CD14-positive monocyte (primary cell): Measurements from ENCODE around the gene APOO. TPM values are rescaled to one million over a fixed set of nuclear protein-coding genes. Genes with fewer than 3 reads are reported as not detected.

Source experiments
- DNase-seq, 3 donors: peaks; one replicate each; pipeline ENCODE4 v3.0.0-alpha.2; 2011 to 2022
- H2AFZ ChIP-seq: 2 replicates; pipeline ENCODE4 v1.6.0; 2012; ENCODE audit warnings: mild to moderate bottlenecking, low read depth, low read length, inconsistent platforms; ENCODE audit not compliant: insufficient read depth, poor library complexity, severe bottlenecking
- H3K27ac ChIP-seq, 2 donors: 1 replicate in 1 of 2; 2 replicates in 1 of 2; pipeline ENCODE4 v1.5.1; 2012 to 2013; ENCODE audit warnings: low read length in 2 of 2, control low read depth in 1 of 2, inconsistent platforms in 1 of 2, low read depth in 1 of 2, mild to moderate bottlenecking in 1 of 2
- H3K27me3 ChIP-seq, 2 donors: one replicate each; pipeline versions ENCODE4 v1.6.0 to v1.6.1; 2011 to 2013; ENCODE audit warnings: low read length in 2 of 2; ENCODE audit not compliant: control insufficient read depth in 2 of 2, insufficient read depth in 2 of 2
- H3K36me3 ChIP-seq, 2 donors: replicated peaks in 1 of 2; 1 replicate in 1 of 2; 2 replicates in 1 of 2; pipeline versions ENCODE4 v1.5.1 to v1.6.1; 2012 to 2013; ENCODE audit warnings: low read length in 2 of 2, control low read depth in 1 of 2, inconsistent platforms in 1 of 2, mild to moderate bottlenecking in 1 of 2; ENCODE audit not compliant: insufficient read depth in 2 of 2, control insufficient read depth in 1 of 2
- H3K4me1 ChIP-seq, 2 donors: 1 replicate in 1 of 2; 2 replicates in 1 of 2; pipeline versions ENCODE4 v1.5.1 to v1.6.1; 2012 to 2013; ENCODE audit warnings: low read length in 2 of 2, control low read depth in 1 of 2, inconsistent platforms in 1 of 2, mild to moderate bottlenecking in 1 of 2, moderate library complexity in 1 of 2; ENCODE audit not compliant: insufficient read depth in 2 of 2, control insufficient read depth in 1 of 2
- H3K4me2 ChIP-seq: replicated peaks from 2 replicates; pipeline ENCODE3; 2012; ENCODE audit warnings: low read length, moderate library complexity, mild to moderate bottlenecking; ENCODE audit not compliant: poor library complexity, severe bottlenecking; ENCODE audit errors: extremely low read depth
- H3K4me3 ChIP-seq, 3 experiments: fragments of 200-600 bp in 1 of 3; sonication (generic) in 1 of 3; replicated peaks in 1 of 3; 1 replicate in 2 of 3; 2 replicates in 1 of 3; pipeline ENCODE4 v1.5.1; 2011 to 2013; ENCODE audit warnings: low read length in 3 of 3, mild to moderate bottlenecking in 3 of 3, control low read depth in 2 of 3, low read depth in 2 of 3, inconsistent platforms in 1 of 3, moderate library complexity in 1 of 3
- H3K79me2 ChIP-seq: 2 replicates; pipeline ENCODE4 v1.6.0; 2012; ENCODE audit warnings: mild to moderate bottlenecking, control low read depth, inconsistent platforms, low read length, moderate library complexity; ENCODE audit not compliant: insufficient read depth
- H3K9ac ChIP-seq: 2 replicates; pipeline ENCODE4 v1.6.0; 2017; ENCODE audit warnings: low read length, mild to moderate bottlenecking; ENCODE audit not compliant: insufficient read depth, poor library complexity, severe bottlenecking
- H3K9me3 ChIP-seq, 2 donors: replicated peaks in 1 of 2; 1 replicate in 1 of 2; 2 replicates in 1 of 2; pipeline versions ENCODE4 v1.5.1 to v1.6.1; 2012 to 2013; ENCODE audit warnings: low read length in 2 of 2, control low read depth in 1 of 2; ENCODE audit not compliant: control insufficient read depth in 1 of 2, insufficient read depth in 1 of 2
- H4K20me1 ChIP-seq: 2 replicates; pipeline ENCODE4 v1.6.0; 2012; ENCODE audit warnings: mild to moderate bottlenecking, low read length, control low read depth, moderate library complexity; ENCODE audit not compliant: insufficient read depth
- H3K27ac Mint-ChIP-seq, 7 donors: one replicate each; pipeline ENCODE4 v1.8.0; 2020; ENCODE audit warnings: mild to moderate bottlenecking in 7 of 7, mixed read lengths in 7 of 7, moderate library complexity in 6 of 7, inconsistent platforms in 2 of 7
- H3K27me3 Mint-ChIP-seq, 3 donors: one replicate each; pipeline ENCODE4 v1.8.0; 2021 to 2022; ENCODE audit warnings: low read depth in 3 of 3, mild to moderate bottlenecking in 3 of 3, mixed read lengths in 3 of 3, moderate library complexity in 3 of 3, inconsistent platforms in 1 of 3
- H3K36me3 Mint-ChIP-seq, 2 donors: one replicate each; pipeline ENCODE4 v1.8.0; 2020; ENCODE audit warnings: mixed read lengths in 2 of 2, inconsistent platforms in 1 of 2, mild to moderate bottlenecking in 1 of 2
- H3K4me1 Mint-ChIP-seq: one replicate; pipeline ENCODE4 v1.8.0; 2020; ENCODE audit warnings: mild to moderate bottlenecking, mixed read lengths
- H3K4me3 Mint-ChIP-seq, 2 donors: one replicate each; pipeline ENCODE4 v1.8.0; 2020; ENCODE audit warnings: mild to moderate bottlenecking in 2 of 2, mixed read lengths in 2 of 2, moderate library complexity in 1 of 2
- H3K9me3 Mint-ChIP-seq, 7 donors: one replicate each; pipeline ENCODE4 v1.8.0; 2020 to 2022; ENCODE audit warnings: mixed read lengths in 7 of 7, mild to moderate bottlenecking in 6 of 7, moderate library complexity in 6 of 7, inconsistent platforms in 2 of 7
- WGBS: methylation state at CpG from one replicate; pipeline ENCODE4 v1.1.5; 2013; ENCODE audit warnings: missing lambda C conversion rate; ENCODE audit not compliant: insufficient coverage; 5-methylcytosine and 5-hydroxymethylcytosine counted together
- intact Hi-C, 2 donors: fragments of 100-400 bp; cut with micrococcal nuclease; formaldehyde crosslinking; loops; one replicate each; pipeline versions ENCODE4 v1.15.0 to v1.15.1; 2023
- polyA plus RNA-seq, 3 donors: library from polyadenylated mRNA; depleted of rRNA in 1 of 3; unstranded in 2 of 3; stranded (reverse) in 1 of 3; fragments of 300-500 nt in 2 of 3; fragments of >200 nt in 1 of 3; fragmentation: Illumina TruSeq in 2 of 3; gene quantifications; 1 replicate in 2 of 3; 2 replicates in 1 of 3; pipeline ENCODE4 v1.2.3, GENCODE V29; 2012 to 2021
- TF ChIP-seq, protein P1 (sequence below): fragments of 200-600 bp; IDR thresholded peaks from one replicate; pipeline ENCODE4 v1.8.0; 2022; ENCODE audit warnings: antibody characterized with exemption, mild to moderate bottlenecking

The APOO gene
- polyA plus RNA-seq, 3 donors: 3.3 to 8.3 (median 4.6) TPM

- H3K27me3 ChIP-seq: peaks cover 0 to 2% of the 10 kb centered on the region in 2 donors
- Mint-ChIP-seq H3K4me3 (peak overlapping the region; percentile 31 to 42), H3K4me1 (peaks cover 36% of the 10 kb centered on the region), H3K9me3 (peaks cover 0 to 2% (median 0%) of the 10 kb centered on the region in 7 donors), H3K27me3 (peaks cover 0 to 22% (median 0%) of the 10 kb centered on the region in 3 donors), H3K36me3 (no peaks in the 10 kb centered on the region), H3K27ac (peak overlapping the region; percentile 64 to 92 (median 83))
- H3K27ac ChIP-seq: peak overlapping the region; percentile 82 to 86
- intact Hi-C loops: loop anchor here in 1 of 2 donors (10.0 kb wide), 2 partner anchors 50 to 60 kb away; partner anchors contain the start of genes APOO and CXorf58
- peaks cover 41 to 43% of the 10 kb centered on the region in 2 donors for H3K4me1 ChIP-seq
- WGBS: 0% methylated on average over 2 of the region's 7 CpGs
- no peak overlapping the region for H2AFZ ChIP-seq
- H3K79me2 ChIP-seq: no peaks in the 10 kb centered on the region
- H4K20me1 ChIP-seq: no peaks in the 10 kb centered on the region
- peak overlapping the region; percentile 47 for H3K4me2 ChIP-seq
- TF ChIP-seq, protein P1, sequence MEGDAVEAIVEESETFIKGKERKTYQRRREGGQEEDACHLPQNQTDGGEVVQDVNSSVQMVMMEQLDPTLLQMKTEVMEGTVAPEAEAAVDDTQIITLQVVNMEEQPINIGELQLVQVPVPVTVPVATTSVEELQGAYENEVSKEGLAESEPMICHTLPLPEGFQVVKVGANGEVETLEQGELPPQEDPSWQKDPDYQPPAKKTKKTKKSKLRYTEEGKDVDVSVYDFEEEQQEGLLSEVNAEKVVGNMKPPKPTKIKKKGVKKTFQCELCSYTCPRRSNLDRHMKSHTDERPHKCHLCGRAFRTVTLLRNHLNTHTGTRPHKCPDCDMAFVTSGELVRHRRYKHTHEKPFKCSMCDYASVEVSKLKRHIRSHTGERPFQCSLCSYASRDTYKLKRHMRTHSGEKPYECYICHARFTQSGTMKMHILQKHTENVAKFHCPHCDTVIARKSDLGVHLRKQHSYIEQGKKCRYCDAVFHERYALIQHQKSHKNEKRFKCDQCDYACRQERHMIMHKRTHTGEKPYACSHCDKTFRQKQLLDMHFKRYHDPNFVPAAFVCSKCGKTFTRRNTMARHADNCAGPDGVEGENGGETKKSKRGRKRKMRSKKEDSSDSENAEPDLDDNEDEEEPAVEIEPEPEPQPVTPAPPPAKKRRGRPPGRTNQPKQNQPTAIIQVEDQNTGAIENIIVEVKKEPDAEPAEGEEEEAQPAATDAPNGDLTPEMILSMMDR: no peak
- peak; percentile 27 to 58 (median 41) for DNase-seq
- peak overlapping the region in 1 of 3 experiments; percentile 25 for H3K4me3 ChIP-seq
- H3K9me3 ChIP-seq: no peaks in the 10 kb centered on the region
- H3K36me3 ChIP-seq: no peaks in the 10 kb centered on the region
- H3K9ac ChIP-seq: no peak overlapping the region
Measured at GRCh38 chrX:23844502-23845138, 63.1 kb downstream of the APOO start.

DNA sequence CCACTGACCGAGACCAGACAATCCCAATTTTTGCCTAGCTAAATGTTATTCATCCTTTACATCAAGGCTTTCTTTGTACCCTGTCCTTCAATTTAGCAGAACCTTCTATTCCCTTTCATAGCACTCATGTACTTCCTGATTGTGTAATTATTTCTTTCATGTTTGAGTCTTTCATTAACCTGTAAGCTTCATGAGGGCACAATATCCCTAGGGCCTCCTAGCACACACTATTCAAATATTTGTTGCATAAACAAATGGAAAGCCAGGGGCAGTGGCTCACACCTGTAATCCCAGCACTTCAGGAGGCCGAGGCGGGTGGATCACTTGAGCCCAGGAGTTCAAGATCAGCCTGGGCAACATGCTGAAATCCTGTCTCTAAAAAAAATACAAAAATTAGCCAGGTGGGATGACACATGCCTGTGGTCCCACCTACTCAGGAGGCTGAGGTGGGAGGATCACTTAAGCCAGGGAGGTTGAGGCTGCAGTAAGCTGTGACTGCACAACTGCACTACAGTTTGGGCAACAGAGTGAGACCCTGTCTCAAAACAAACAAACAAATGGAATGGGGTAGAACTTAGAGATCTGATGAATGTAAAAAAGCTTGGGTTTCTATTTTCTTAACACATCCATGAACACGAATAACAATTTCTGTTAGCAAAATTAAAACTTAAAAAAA, 65.8 kb downstream of the APOO start:
- H4K20me1 ChIP-seq: no peaks in the 10 kb centered on the region
- peak overlapping the region in 1 of 2 donors; percentile 21 for H3K27ac ChIP-seq
- no peaks in the 10 kb centered on the region for H3K9me3 ChIP-seq
- WGBS: no CpG with 5 or more reads among the region's 4 CpGs
- H3K4me2 ChIP-seq: no peak overlapping the region
- Mint-ChIP-seq H3K27ac (peak overlapping the region in 5 of 7 donors; percentile 22 to 72 (median 31)), H3K27me3 (peaks cover 0 to 20% (median 0%) of the 10 kb centered on the region in 3 donors), H3K9me3 (no peaks in the 10 kb centered on the region), H3K4me3 (no peak overlapping the region), H3K4me1 (peaks cover 43% of the 10 kb centered on the region), H3K36me3 (no peaks in the 10 kb centered on the region)
- peaks cover 0 to 2% of the 10 kb centered on the region in 2 donors for H3K27me3 ChIP-seq
- H3K4me1 ChIP-seq: peaks cover 49 to 52% of the 10 kb centered on the region in 2 donors
- no peak for DNase-seq
- no peak overlapping the region for H3K9ac ChIP-seq
- TF ChIP-seq, protein P1: no peak
- H3K36me3 ChIP-seq: no peaks in the 10 kb centered on the region
- H2AFZ ChIP-seq: no peak overlapping the region
- no peaks in the 10 kb centered on the region for H3K79me2 ChIP-seq
- intact Hi-C loops: loop anchor here in 1 of 2 donors (10.0 kb wide), 2 partner anchors 47 to 63 kb away; partner anchors contain the start of genes APOO and CXorf58
- no peak overlapping the region for H3K4me3 ChIP-seq
